SU-DHL-6 (cell line): ENCODE results near the gene PEX6.

Experiments used
- H2AFZ ChIP-seq: fragments of 200-600 bp; sonication (generic); 2 replicates; pipeline ENCODE4 v1.6.1; 2014; ENCODE audit warnings: low read depth, mild to moderate bottlenecking, moderate library complexity, mixed read lengths, antibody characterized with exemption, low read length; ENCODE audit not compliant: severe bottlenecking
- H3F3A ChIP-seq: fragments of 200-600 bp; shearing (Covaris generic); 2 replicates; pipeline ENCODE4 v1.6.0; 2016; ENCODE audit warnings: antibody characterized with exemption, mild to moderate bottlenecking; ENCODE audit not compliant: insufficient read depth
- H3K27ac ChIP-seq: fragments of 200-600 bp; sonication (generic); 2 replicates; pipeline ENCODE4 v1.5.1; 2016; ENCODE audit warnings: low read depth, mild to moderate bottlenecking, low read length, moderate library complexity, mixed read lengths
- H3K27me3 ChIP-seq: fragments of 200-600 bp; sonication (generic), shearing (Covaris generic); 2 replicates; pipeline ENCODE4 v1.6.0; 2014; ENCODE audit warnings: mild to moderate bottlenecking, low read length
- H3K36me3 ChIP-seq: fragments of 200-600 bp; sonication (generic); 2 replicates; pipeline ENCODE4 v1.6.1; 2014; ENCODE audit warnings: mild to moderate bottlenecking, low read length, mixed read lengths
- H3K4me2 ChIP-seq: fragments of 300-600, 200-600 bp; shearing (Covaris generic), sonication (generic); 2 replicates; pipeline ENCODE4 v1.6.0; 2014; ENCODE audit warnings: low read length, low read depth, mild to moderate bottlenecking; ENCODE audit not compliant: poor library complexity, severe bottlenecking
- H3K4me3 ChIP-seq: fragments of 200-600 bp; sonication (generic); 2 replicates; pipeline ENCODE4 v1.5.1; 2014; ENCODE audit warnings: antibody characterized with exemption, low read length, mild to moderate bottlenecking, mixed read lengths; ENCODE audit not compliant: insufficient read depth, poor library complexity, severe bottlenecking
- H3K79me2 ChIP-seq: fragments of 200-600 bp; sonication (generic); 2 replicates; pipeline ENCODE4 v1.6.1; 2014; ENCODE audit warnings: mild to moderate bottlenecking, low read length, moderate library complexity; ENCODE audit not compliant: insufficient read depth
- H3K9ac ChIP-seq: fragments of 200-600 bp; sonication (generic); 2 replicates; pipeline ENCODE4 v1.7.0; 2014; ENCODE audit warnings: mild to moderate bottlenecking, low read length
- H3K9me2 ChIP-seq: fragments of 200-600 bp; sonication (generic); replicated peaks from 2 replicates; pipeline ENCODE4 v1.6.1; 2014; ENCODE audit warnings: low read length; ENCODE audit not compliant: insufficient read depth
- H3K9me3 ChIP-seq: fragments of 200-600 bp; sonication (generic); 2 replicates; pipeline ENCODE4 v1.6.1; 2014; ENCODE audit warnings: low read length, mixed read lengths; ENCODE audit not compliant: insufficient read depth
- H4K20me1 ChIP-seq: fragments of 200-600 bp; sonication (generic); 2 replicates; pipeline ENCODE4 v1.6.1; 2014; ENCODE audit warnings: low read depth, mild to moderate bottlenecking, antibody characterized with exemption, low read length, moderate library complexity, mixed read lengths
- CTCF ChIP-seq: fragments of 200-600 bp; sonication (generic); IDR thresholded peaks from one replicate; pipeline ENCODE4 v1.5.1; 2017; ENCODE audit warnings: antibody characterized with exemption, mild to moderate bottlenecking, low read length, moderate library complexity; ENCODE audit not compliant: insufficient read depth, poor library complexity, severe bottlenecking
- EZH2phosphoT487 ChIP-seq: fragments of 200-600 bp; sonication (generic), shearing (Covaris generic); conservative IDR thresholded peaks from 2 replicates; pipeline ENCODE4 v1.6.1; 2018; ENCODE audit warnings: mild to moderate bottlenecking, antibody characterized with exemption, low read length, moderate library complexity, mixed read lengths

The PEX6 gene

GRCh38 chr6:43007126-43007525 is 28.1 kb upstream of the PEX6 start:
- Histone ChIP-seq H3K9ac (no peak overlapping the region), H3K27me3 (no peaks in the 10 kb centered on the region), H3K9me2 (no peaks in the 10 kb centered on the region), H3F3A (peaks cover 3% of the 10 kb centered on the region; the same call in 1 of the 2 replicates), H4K20me1 (no peaks in the 10 kb centered on the region), H3K4me3 (no peak overlapping the region), H3K79me2 (peaks cover 2% of the 10 kb centered on the region; the same call in 1 of the 2 replicates), H3K4me2 (no peak overlapping the region), H3K9me3 (no peaks in the 10 kb centered on the region), H2AFZ (no peak overlapping the region), H3K36me3 (no peaks in the 10 kb centered on the region), H3K27ac (no peak overlapping the region)
- no peak for TF ChIP-seq EZH2phosphoT487
- no peak for TF ChIP-seq CTCF

GRCh38 chr6:43006251-43006650 is 27.3 kb upstream of the PEX6 start:
- no peaks in the 10 kb centered on the region for H4K20me1 ChIP-seq
- H3K4me2 ChIP-seq = no peak overlapping the region
- no peaks in the 10 kb centered on the region for H3K36me3 ChIP-seq
- no peaks in the 10 kb centered on the region for H3K27me3 ChIP-seq
- H3K9me2 ChIP-seq = no peaks in the 10 kb centered on the region
- TF ChIP-seq CTCF (no peak), EZH2phosphoT487 (no peak)
- no peaks in the 10 kb centered on the region for H3K9me3 ChIP-seq
- H3K79me2 ChIP-seq = no peaks in the 10 kb centered on the region
- no peak overlapping the region for H2AFZ ChIP-seq
- H3K9ac ChIP-seq = no peak overlapping the region
- no peak overlapping the region for H3K4me3 ChIP-seq
- peaks cover 3% of the 10 kb centered on the region; the same call in 1 of the 2 replicates for H3F3A ChIP-seq
- H3K27ac ChIP-seq = no peak overlapping the region

- no peaks in the 10 kb centered on the region for H3K36me3 ChIP-seq
Observed at GRCh38 chr6:43005844-43006243, 26.9 kb upstream of the PEX6 start.

More at GRCh38 chr6:43005844-43006243, 26.9 kb upstream of the PEX6 start:
- Histone ChIP-seq H3K27me3 (no peaks in the 10 kb centered on the region), H4K20me1 (no peaks in the 10 kb centered on the region), H3K4me2 (no peak overlapping the region), H3K27ac (no peak overlapping the region), H3K79me2 (no peaks in the 10 kb centered on the region), H3K4me3 (no peak overlapping the region), H3K9me3 (no peaks in the 10 kb centered on the region), H3K9me2 (no peaks in the 10 kb centered on the region), H2AFZ (no peak overlapping the region), H3K9ac (no peak overlapping the region), H3F3A (peaks cover 3% of the 10 kb centered on the region; the same call in 1 of the 2 replicates)
- TF ChIP-seq CTCF = no peak
- TF ChIP-seq EZH2phosphoT487 = no peak
